Skeletal muscle satellite cell (primary cell): ENCODE results near the gene TEX22.

Experiments
- H3K27me3 ChIP-seq: 2 replicates; pipeline ENCODE4 v1.7.0; 2013; ENCODE audit warnings: low read length; ENCODE audit not compliant: control insufficient read depth, insufficient read depth
- H3K36me3 ChIP-seq: 2 replicates; pipeline ENCODE4 v1.7.0; 2013; ENCODE audit warnings: mild to moderate bottlenecking, control low read depth, low read length; ENCODE audit not compliant: insufficient read depth
- H3K4me1 ChIP-seq: 2 replicates; pipeline ENCODE4 v1.7.0; 2013; ENCODE audit warnings: low read length; ENCODE audit not compliant: control insufficient read depth, insufficient read depth
- H3K4me2 ChIP-seq: 2 replicates; pipeline ENCODE4 v1.7.0; 2013; ENCODE audit warnings: mild to moderate bottlenecking, low read length
- H3K4me3 ChIP-seq: 2 replicates; pipeline ENCODE4 v1.7.0; 2013; ENCODE audit warnings: low read length
- H3K9ac ChIP-seq: 2 replicates; pipeline ENCODE4 v1.7.0; 2013; ENCODE audit warnings: mild to moderate bottlenecking, low read depth, low read length, moderate library complexity
- H3K9me3 ChIP-seq: replicated peaks from 2 replicates; pipeline ENCODE4 v1.7.0; 2013; ENCODE audit warnings: mild to moderate bottlenecking, control low read depth, low read length

TEX22 gene

GRCh38 chr14:105442125-105442524, 43.8 kb downstream of the TEX22 start:
- Histone ChIP-seq H3K4me3 (no peak overlapping the region), H3K4me1 (peaks cover 5% of the 10 kb centered on the region), H3K9me3 (no peaks in the 10 kb centered on the region), H3K36me3 (peaks cover 44% of the 10 kb centered on the region), H3K4me2 (no peak overlapping the region), H3K27me3 (no peaks in the 10 kb centered on the region), H3K9ac (no peak overlapping the region)

- Histone ChIP-seq H3K4me2 (no peak overlapping the region), H3K9me3 (no peaks in the 10 kb centered on the region), H3K9ac (no peak overlapping the region), H3K4me1 (peaks cover 5% of the 10 kb centered on the region), H3K27me3 (no peaks in the 10 kb centered on the region), H3K4me3 (no peak overlapping the region), H3K36me3 (peaks cover 42% of the 10 kb centered on the region)
These were observed 44.5 kb downstream of the TEX22 start for GRCh38 chr14:105442834-105443233.

GRCh38 chr14:105444859-105445258, 46.5 kb downstream of the TEX22 start:
- H3K27me3 ChIP-seq, result no peaks in the 10 kb centered on the region
- H3K36me3 ChIP-seq, result peaks cover 40% of the 10 kb centered on the region
- H3K9ac ChIP-seq, result no peak overlapping the region

GRCh38 chr14:105445290-105445689, 47.0 kb downstream of the TEX22 start:
- Histone ChIP-seq H3K36me3 (peaks cover 44% of the 10 kb centered on the region), H3K9me3 (no peaks in the 10 kb centered on the region), H3K9ac (no peak overlapping the region), H3K27me3 (no peaks in the 10 kb centered on the region), H3K4me2 (no peak overlapping the region), H3K4me1 (no peaks in the 10 kb centered on the region), H3K4me3 (no peak overlapping the region)

More at GRCh38 chr14:105444859-105445258, 46.5 kb downstream of the TEX22 start:
- Histone ChIP-seq H3K9me3 (no peaks in the 10 kb centered on the region), H3K4me1 (peaks cover 3% of the 10 kb centered on the region), H3K4me3 (no peak overlapping the region), H3K4me2 (no peak overlapping the region)

- Histone ChIP-seq H3K27me3 (no peaks in the 10 kb centered on the region), H3K36me3 (peaks cover 46% of the 10 kb centered on the region), H3K4me3 (no peak overlapping the region), H3K9me3 (no peaks in the 10 kb centered on the region), H3K4me1 (no peaks in the 10 kb centered on the region), H3K9ac (no peak overlapping the region), H3K4me2 (no peak overlapping the region)
These were observed 47.8 kb downstream of the TEX22 start for GRCh38 chr14:105445901-105446845.

- H3K4me1 ChIP-seq, result no peaks in the 10 kb centered on the region
- no peaks in the 10 kb centered on the region for H3K27me3 ChIP-seq
- no peak overlapping the region for H3K4me3 ChIP-seq
- H3K4me2 ChIP-seq, result no peak overlapping the region
- peaks cover 48% of the 10 kb centered on the region for H3K36me3 ChIP-seq
- no peak overlapping the region for H3K9ac ChIP-seq
- no peaks in the 10 kb centered on the region for H3K9me3 ChIP-seq
These were observed 48.6 kb downstream of the TEX22 start for GRCh38 chr14:105446971-105447370.

- H3K4me2 ChIP-seq, result no peak overlapping the region
- no peaks in the 10 kb centered on the region for H3K9me3 ChIP-seq
- peaks cover 48% of the 10 kb centered on the region for H3K36me3 ChIP-seq
- no peak overlapping the region for H3K4me3 ChIP-seq
- no peaks in the 10 kb centered on the region for H3K27me3 ChIP-seq
- H3K4me1 ChIP-seq, result no peaks in the 10 kb centered on the region
- H3K9ac ChIP-seq, result peak overlapping the region; percentile 57
These were observed 49.6 kb downstream of the TEX22 start for GRCh38 chr14:105447651-105448640.

- Histone ChIP-seq H3K36me3 (peaks cover 49% of the 10 kb centered on the region), H3K4me1 (no peaks in the 10 kb centered on the region), H3K9me3 (no peaks in the 10 kb centered on the region), H3K4me2 (peak overlapping the region; percentile 45), H3K9ac (peak overlapping the region; percentile 57), H3K27me3 (no peaks in the 10 kb centered on the region), H3K4me3 (no peak overlapping the region)
These were observed 50.4 kb downstream of the TEX22 start for GRCh38 chr14:105448706-105449111.

GRCh38 chr14:105449276-105450122, 51.2 kb downstream of the TEX22 start:
- no peak overlapping the region for H3K4me2 ChIP-seq
- no peaks in the 10 kb centered on the region for H3K4me1 ChIP-seq
- H3K9ac ChIP-seq, result no peak overlapping the region
- no peaks in the 10 kb centered on the region for H3K27me3 ChIP-seq
- H3K36me3 ChIP-seq, result peaks cover 56% of the 10 kb centered on the region
- H3K4me3 ChIP-seq, result no peak overlapping the region
- H3K9me3 ChIP-seq, result no peaks in the 10 kb centered on the region

- H3K9me3 ChIP-seq, result no peaks in the 10 kb centered on the region
- no peak overlapping the region for H3K4me3 ChIP-seq
- H3K36me3 ChIP-seq, result peaks cover 56% of the 10 kb centered on the region
- no peak overlapping the region for H3K4me2 ChIP-seq
- no peaks in the 10 kb centered on the region for H3K4me1 ChIP-seq
- H3K9ac ChIP-seq, result no peak overlapping the region
- H3K27me3 ChIP-seq, result no peaks in the 10 kb centered on the region
These were observed 51.8 kb downstream of the TEX22 start for GRCh38 chr14:105450123-105450505.
